Calu3 (cell line): ENCODE results near the gene CASP9. TPM values are rescaled to one million over a fixed set of nuclear protein-coding genes. Genes with fewer than 3 reads are reported as not detected.
"Not testable (repeated sequence)": the region's sequence is repeated elsewhere in the genome, so short reads cannot be mapped to it uniquely, and the experiment has no call there.

ENCODE experiments used
- BruUV-seq: library from RNA; stranded (reverse); fragments of 400-500 nt; replicated peaks from 2 replicates; lab custom pipeline; 2021; lab: Mats Ljungman, UMichigan
- CTCF ChIA-PET: fragments of 300-600 bp; sonication (Branson Sonifier 250); formaldehyde crosslinking; loops from one replicate; lab custom pipeline; 2022; ENCODE audit warnings: antibody characterized with exemption; lab: Charles Lee
- DNase-seq: peaks from one replicate; pipeline ENCODE4 v3.0.0; 2022
- H3K27ac Mint-ChIP-seq: one replicate; pipeline ENCODE4 v1.8.0; 2022; ENCODE audit warnings: mixed read lengths; ENCODE audit not compliant: unreplicated experiment
- H3K27me3 Mint-ChIP-seq: one replicate; pipeline ENCODE4 v1.8.0; 2022; ENCODE audit warnings: mixed read lengths; ENCODE audit not compliant: unreplicated experiment
- H3K36me3 Mint-ChIP-seq: one replicate; pipeline ENCODE4 v1.8.0; 2022; ENCODE audit warnings: mild to moderate bottlenecking, moderate library complexity, mixed read lengths; ENCODE audit not compliant: insufficient read depth, unreplicated experiment
- H3K4me1 Mint-ChIP-seq: one replicate; pipeline ENCODE4 v1.8.0; 2022; ENCODE audit warnings: mild to moderate bottlenecking, low read depth, mixed read lengths; ENCODE audit not compliant: unreplicated experiment
- H3K4me3 Mint-ChIP-seq: one replicate; pipeline ENCODE4 v1.8.0; 2022; ENCODE audit warnings: mild to moderate bottlenecking, low read depth, moderate library complexity, mixed read lengths; ENCODE audit not compliant: unreplicated experiment
- H3K9me3 Mint-ChIP-seq: one replicate; pipeline ENCODE4 v1.8.0; 2022; ENCODE audit warnings: low read depth, mixed read lengths; ENCODE audit not compliant: unreplicated experiment
- intact Hi-C: fragments of 100-400 bp; cut with micrococcal nuclease; formaldehyde crosslinking; loops from one replicate; pipeline ENCODE4 v1.10.0; 2022; ENCODE audit not compliant: unreplicated experiment
- total RNA-seq: library from RNA; stranded (reverse); gene quantifications from 2 replicates; pipeline ENCODE4 v1.2.3, GENCODE V29; 2022
- TF ChIP-seq, protein P1 (sequence below): fragments of 200-600 bp; IDR thresholded peaks from one replicate; pipeline ENCODE4 v1.8.0; 2022; ENCODE audit warnings: antibody characterized with exemption; ENCODE audit not compliant: unreplicated experiment

The CASP9 gene
- total RNA-seq, 1 experiment from 2014 or later = 8.4 TPM

DNA sequence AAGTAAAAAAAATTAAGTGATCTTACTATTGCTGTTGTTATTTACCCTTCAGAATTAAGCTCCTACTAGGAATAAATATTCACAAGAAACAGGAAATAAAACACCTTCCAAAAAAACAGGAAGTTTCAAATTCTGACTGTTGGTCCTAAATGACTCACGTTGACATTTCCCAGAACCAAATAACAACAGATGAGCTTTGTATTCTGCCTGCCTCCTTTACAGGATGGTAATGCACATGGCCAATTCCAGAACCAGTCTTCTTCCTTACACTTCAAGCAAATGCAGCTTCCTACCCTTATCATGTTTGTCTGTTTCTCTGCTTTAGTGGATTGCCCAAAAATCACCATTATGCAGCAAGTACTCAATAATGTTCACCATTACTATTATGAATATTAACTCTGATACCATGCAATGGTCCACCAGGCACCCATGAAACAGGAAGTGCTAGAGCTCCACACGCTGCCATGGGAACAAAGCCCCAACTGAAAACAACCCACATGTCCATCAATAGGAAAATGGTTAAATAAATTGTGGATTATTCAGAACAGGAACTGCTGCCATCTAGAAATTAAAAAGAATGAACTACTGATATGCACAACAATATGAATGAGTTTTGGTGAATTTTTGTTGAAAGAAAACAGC, 8.9 kb downstream of the CASP9 start:
- Mint-ChIP-seq H3K4me1 (peaks cover 7% of the 10 kb centered on the region), H3K4me3 (no peak overlapping the region), H3K27ac (no peak overlapping the region), H3K9me3 (no peaks in the 10 kb centered on the region), H3K36me3 (peaks cover 5% of the 10 kb centered on the region), H3K27me3 (no peaks in the 10 kb centered on the region)
- no TSS peak for BruUV-seq
- CTCF ChIA-PET = no interaction called here
- TF ChIP-seq, protein P1, sequence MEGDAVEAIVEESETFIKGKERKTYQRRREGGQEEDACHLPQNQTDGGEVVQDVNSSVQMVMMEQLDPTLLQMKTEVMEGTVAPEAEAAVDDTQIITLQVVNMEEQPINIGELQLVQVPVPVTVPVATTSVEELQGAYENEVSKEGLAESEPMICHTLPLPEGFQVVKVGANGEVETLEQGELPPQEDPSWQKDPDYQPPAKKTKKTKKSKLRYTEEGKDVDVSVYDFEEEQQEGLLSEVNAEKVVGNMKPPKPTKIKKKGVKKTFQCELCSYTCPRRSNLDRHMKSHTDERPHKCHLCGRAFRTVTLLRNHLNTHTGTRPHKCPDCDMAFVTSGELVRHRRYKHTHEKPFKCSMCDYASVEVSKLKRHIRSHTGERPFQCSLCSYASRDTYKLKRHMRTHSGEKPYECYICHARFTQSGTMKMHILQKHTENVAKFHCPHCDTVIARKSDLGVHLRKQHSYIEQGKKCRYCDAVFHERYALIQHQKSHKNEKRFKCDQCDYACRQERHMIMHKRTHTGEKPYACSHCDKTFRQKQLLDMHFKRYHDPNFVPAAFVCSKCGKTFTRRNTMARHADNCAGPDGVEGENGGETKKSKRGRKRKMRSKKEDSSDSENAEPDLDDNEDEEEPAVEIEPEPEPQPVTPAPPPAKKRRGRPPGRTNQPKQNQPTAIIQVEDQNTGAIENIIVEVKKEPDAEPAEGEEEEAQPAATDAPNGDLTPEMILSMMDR = no peak
- intact Hi-C loops = no loop called here
- no peak for DNase-seq

DNA sequence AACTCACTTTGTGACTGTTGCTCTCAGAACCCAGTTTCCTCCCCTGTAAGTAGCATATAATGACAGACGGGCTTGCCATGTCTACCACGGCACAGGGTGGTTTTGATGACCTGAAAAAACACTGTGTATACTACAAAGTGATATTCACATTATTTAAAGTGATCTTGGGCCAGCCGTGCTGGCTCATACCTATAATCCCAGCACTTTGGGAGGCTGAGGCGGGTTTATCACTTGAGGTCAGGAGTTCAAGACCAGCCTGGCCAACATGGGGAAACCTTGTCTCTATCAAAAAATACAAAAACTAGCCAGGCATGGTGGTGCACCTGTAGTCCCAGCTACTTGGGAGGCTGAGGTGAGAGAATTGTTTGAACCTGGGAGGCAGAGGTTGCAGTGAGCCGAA, 9.5 kb downstream of the CASP9 start:
- H3K27me3 Mint-ChIP-seq, CTCF ChIA-PET, intact Hi-C loops, H3K4me3 Mint-ChIP-seq, DNase-seq, H3K9me3 Mint-ChIP-seq, H3K4me1 Mint-ChIP-seq, H3K36me3 Mint-ChIP-seq, H3K27ac Mint-ChIP-seq, BruUV-seq: not testable (repeated sequence)

DNA sequence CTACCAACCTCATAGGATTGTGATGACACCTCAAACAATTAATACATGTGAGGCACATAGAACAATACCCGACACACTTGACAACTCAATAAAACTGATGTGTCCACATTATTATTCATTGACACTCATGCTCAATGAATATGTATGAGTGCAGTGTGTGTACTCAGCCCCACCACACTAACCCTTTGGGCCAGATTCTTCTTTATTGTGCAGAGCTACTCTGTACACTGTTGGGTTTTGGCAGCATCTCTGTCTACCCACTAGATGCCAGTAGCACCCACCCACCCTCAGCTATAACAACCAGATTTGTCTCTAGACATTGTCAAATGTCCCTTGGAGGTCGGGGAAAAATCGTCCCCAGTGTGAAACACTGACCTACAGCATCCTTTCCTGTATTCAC, 10.1 kb downstream of the CASP9 start:
- intact Hi-C loops = no loop called here
- no peaks in the 10 kb centered on the region for H3K27me3 Mint-ChIP-seq
- no peaks in the 10 kb centered on the region for H3K36me3 Mint-ChIP-seq
- TF ChIP-seq, protein P1 = no peak
- no peak overlapping the region for H3K27ac Mint-ChIP-seq
- DNase-seq = no peak
- CTCF ChIA-PET = no interaction called here
- H3K9me3 Mint-ChIP-seq = no peaks in the 10 kb centered on the region
- BruUV-seq = no TSS peak
- no peak overlapping the region for H3K4me3 Mint-ChIP-seq
- peaks cover 7% of the 10 kb centered on the region for H3K4me1 Mint-ChIP-seq

DNA sequence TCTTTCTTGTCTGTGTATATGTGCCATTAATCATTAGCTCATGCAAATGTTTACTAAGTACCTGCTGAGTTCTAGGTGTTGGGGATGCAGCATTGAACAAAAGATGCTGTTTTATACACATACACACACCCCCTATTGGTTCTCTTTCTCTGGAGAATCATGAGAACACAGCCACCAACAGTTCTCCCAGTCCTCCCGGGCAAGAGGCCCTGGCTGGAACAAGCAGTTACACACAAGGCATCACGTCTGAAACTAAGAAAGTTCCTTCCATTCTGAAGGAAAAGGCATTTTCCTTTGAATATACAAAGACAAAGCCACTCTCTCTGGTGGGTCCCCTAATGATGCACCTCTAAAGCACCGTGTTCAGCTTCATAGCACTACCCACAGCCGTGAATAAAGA, 10.8 kb downstream of the CASP9 start:
- TF ChIP-seq, protein P1 = no peak
- H3K4me3 Mint-ChIP-seq = no peak overlapping the region
- CTCF ChIA-PET = no interaction called here
- no peaks in the 10 kb centered on the region for H3K36me3 Mint-ChIP-seq
- intact Hi-C loops = no loop called here
- peaks cover 7% of the 10 kb centered on the region for H3K4me1 Mint-ChIP-seq
- no peak overlapping the region for H3K27ac Mint-ChIP-seq
- no peak for DNase-seq
- BruUV-seq = no TSS peak
- H3K27me3 Mint-ChIP-seq = no peaks in the 10 kb centered on the region
- H3K9me3 Mint-ChIP-seq = no peaks in the 10 kb centered on the region

DNA sequence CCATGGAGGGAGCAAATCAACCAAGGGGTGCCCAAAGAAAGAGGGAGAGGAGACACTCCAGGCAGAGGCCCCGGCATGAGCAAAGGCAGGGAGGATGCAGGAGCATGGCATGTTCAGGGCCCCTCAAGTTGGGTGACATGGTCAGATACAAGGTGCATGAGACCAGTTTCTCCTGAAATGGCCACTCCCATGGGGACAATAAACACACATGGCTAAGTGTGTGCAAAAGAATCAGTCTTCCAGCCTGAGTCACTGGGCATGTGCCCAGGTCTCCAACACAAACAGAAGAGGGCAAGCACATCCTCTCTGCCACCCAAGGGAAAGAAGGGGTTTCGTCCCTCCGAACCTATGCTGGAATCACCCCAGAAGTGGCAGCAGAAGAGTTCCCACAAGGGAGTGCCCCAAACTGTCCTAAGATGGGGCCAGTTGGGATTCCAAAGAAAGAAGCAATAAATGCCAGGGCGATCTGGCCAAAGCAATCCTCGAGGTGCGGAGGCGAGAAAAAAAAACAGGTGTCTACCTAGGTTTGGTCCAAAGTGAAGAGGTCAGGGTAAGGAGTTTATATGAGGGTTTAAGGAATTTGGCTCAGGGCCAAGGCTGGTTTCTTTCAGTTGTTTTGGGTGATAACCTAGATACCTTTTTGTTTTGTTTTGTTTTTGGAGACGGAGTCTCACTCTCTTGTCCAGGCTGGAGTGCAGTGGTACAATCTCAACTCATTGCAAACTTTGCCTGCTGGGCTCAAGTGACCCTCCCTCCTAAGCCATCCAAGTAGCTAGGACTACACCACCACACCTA, 13.2 kb downstream of the CASP9 start:
- no peaks in the 10 kb centered on the region for H3K9me3 Mint-ChIP-seq
- no peaks in the 10 kb centered on the region for H3K36me3 Mint-ChIP-seq
- CTCF ChIA-PET = no interaction called here
- H3K27me3 Mint-ChIP-seq = no peaks in the 10 kb centered on the region
- H3K4me1 Mint-ChIP-seq = peaks cover 7% of the 10 kb centered on the region
- TF ChIP-seq, protein P1 = no peak
- BruUV-seq = no TSS peak
- H3K27ac Mint-ChIP-seq = no peak overlapping the region
- no peak for DNase-seq
- intact Hi-C loops = no loop called here
- H3K4me3 Mint-ChIP-seq = no peak overlapping the region
